Mesodermal cell (in vitro differentiated cells): ENCODE measurements around the gene NOC3L.
A peak's percentile ranks its signal among the peaks of the same experiment; 100 is the strongest.
"Not testable (repeated sequence)": the region's sequence is repeated elsewhere in the genome, so short reads cannot be mapped to it uniquely, and the experiment has no call there.

Experiments used
- H3K27ac ChIP-seq: 2 replicates; pipeline ENCODE4 v1.7.0; 2013; ENCODE audit warnings: mild to moderate bottlenecking, low read depth, low read length, moderate library complexity; ENCODE audit not compliant: severe bottlenecking
- H3K36me3 ChIP-seq: 2 replicates; pipeline ENCODE4 v1.7.1; 2013; ENCODE audit warnings: mild to moderate bottlenecking, low read length, moderate library complexity; ENCODE audit not compliant: control insufficient read depth, insufficient read depth
- H3K4me1 ChIP-seq: one replicate; pipeline ENCODE4 v1.7.1; 2013; ENCODE audit warnings: mild to moderate bottlenecking, low read length; ENCODE audit not compliant: insufficient read depth, control insufficient read depth, poor library complexity, severe bottlenecking
- H3K4me3 ChIP-seq: 2 replicates; pipeline ENCODE4 v1.7.0; 2013; ENCODE audit warnings: low read length, control low read depth, mild to moderate bottlenecking; ENCODE audit not compliant: insufficient read depth, poor library complexity, severe bottlenecking; ENCODE audit errors: extremely low read depth
- H3K9me3 ChIP-seq: 2 replicates; pipeline ENCODE4 v1.7.1; 2013; ENCODE audit warnings: mild to moderate bottlenecking, low read length, moderate library complexity; ENCODE audit not compliant: control insufficient read depth
- WGBS, 2 experiments: methylation state at CpG; one replicate each; pipeline ENCODE4 v1.1.5; 2013; ENCODE audit warnings: missing lambda C conversion rate in 2 of 2; ENCODE audit not compliant: insufficient coverage in 2 of 2; 5-methylcytosine and 5-hydroxymethylcytosine counted together

The NOC3L gene

DNA sequence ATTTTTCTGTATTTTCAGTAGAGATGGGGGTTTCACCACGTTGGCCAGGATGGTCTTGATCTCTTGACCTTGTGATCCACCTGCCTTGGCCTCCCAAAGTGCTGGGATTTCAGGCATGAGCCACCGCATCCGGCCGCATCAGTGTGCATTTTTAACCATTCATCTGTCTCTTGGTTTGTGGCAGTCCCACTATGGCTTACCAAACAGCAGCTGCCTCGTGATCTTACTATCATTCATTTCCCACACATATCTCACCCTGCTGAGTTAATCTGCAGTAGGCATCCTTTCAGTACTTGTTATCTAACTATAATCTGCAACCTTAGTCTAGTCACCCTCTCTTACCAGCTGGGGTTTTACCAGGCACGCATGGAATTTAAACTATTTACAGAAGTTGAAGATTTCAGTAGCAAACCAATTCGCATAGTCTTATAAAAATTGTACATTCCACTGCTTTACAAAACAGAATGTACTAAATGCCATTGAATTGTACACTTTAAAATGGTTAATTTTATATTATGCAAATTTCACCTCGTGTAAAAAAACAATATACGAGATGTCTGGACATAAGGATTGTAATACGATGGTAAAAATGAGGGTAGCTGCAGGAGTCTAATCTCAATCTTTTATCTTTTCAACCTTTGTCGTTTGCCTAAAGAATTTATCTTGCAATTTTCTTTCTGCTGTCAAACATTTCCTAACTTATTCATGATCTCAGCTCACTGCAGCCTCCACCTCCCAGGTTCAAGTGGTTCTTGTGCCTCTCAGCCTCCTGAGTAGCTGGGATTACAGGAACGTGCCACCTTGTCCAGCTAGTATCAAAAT, 35.0 kb upstream of the NOC3L start:
- WGBS, 2 experiments = 65 to 81% methylated on average over 5 to 6 of the region's 12 CpGs

DNA sequence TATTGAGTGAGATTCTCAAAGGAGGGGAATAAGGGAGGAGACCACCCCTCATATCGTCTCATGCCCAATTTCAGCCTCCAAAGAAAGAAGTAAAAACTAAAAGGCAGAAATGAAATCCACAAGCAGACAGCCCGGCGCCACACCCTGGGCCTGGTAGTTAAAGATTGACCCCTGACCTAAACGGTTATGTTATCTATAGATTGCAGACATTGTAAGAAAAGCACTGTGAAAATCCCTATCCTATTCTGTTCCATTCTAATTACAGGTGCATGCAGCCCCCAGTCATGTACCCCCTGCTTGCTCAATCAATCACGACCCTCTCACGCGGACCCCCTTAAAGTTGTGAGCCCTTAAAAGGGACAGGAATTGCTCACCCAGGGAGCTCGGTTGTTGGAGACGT, 29.4 kb upstream of the NOC3L start:
- not testable (repeated sequence) for H3K27ac ChIP-seq, H3K4me3 ChIP-seq, H3K9me3 ChIP-seq, H3K36me3 ChIP-seq, H3K4me1 ChIP-seq
- 86 to 97% methylated on average over 3 to 5 of the region's 9 CpGs for WGBS, 2 experiments

More for the DNA sequence above, 35.0 kb upstream of the NOC3L start:
- no peaks in the 10 kb centered on the region for H3K9me3 ChIP-seq
- H3K27ac ChIP-seq = no peak overlapping the region
- H3K36me3 ChIP-seq = no peaks in the 10 kb centered on the region
- no peak overlapping the region for H3K4me3 ChIP-seq
- no peaks in the 10 kb centered on the region for H3K4me1 ChIP-seq

DNA sequence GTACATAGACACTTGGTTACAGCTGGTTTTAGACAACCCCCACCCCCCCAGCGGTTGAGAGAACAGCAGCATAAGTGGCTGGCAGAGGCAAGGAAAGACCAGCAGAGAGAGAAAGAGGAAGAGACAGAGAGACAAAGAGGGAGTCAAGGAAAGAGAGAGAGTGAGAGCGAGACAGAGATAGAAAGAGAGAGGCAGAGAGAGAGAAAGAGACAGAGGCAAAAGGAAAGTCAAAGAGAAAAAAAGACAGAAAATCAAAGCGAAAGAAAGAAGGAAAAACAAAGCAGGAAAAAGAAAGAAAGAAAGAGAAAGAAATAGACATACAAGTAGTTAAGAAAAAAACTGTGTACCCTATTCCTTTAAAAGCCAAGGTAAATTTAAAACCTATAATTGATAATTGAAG, 23.0 kb upstream of the NOC3L start:
- WGBS, 2 experiments = 88 to 100% methylated on average over 1 of the region's 3 CpGs
- H3K36me3 ChIP-seq, H3K9me3 ChIP-seq, H3K27ac ChIP-seq, H3K4me1 ChIP-seq, H3K4me3 ChIP-seq: not testable (repeated sequence)

DNA sequence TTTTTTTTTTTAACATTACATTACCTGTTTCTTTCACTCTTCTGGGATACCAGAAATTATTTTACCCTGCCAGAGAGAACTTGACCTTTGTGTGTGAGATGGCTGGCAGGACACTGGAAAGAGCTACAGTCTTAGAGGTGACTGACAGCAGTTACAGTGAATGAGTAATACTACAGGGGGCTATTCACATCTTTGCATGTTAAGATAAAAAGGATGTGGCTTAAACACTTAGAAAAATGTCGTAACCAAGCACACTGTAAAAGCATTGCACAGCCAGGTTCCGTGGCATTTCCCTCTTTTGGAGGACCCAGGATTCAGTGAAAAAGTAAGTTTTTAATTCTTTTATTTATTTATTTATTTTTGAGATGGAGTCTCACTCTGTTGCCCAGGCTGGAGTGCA, 20.8 kb upstream of the NOC3L start:
- H3K36me3 ChIP-seq = no peaks in the 10 kb centered on the region
- 87 to 100% methylated on average over 1 to 2 of the region's 2 CpGs for WGBS, 2 experiments
- no peak overlapping the region for H3K27ac ChIP-seq
- H3K9me3 ChIP-seq = no peaks in the 10 kb centered on the region
- no peaks in the 10 kb centered on the region for H3K4me1 ChIP-seq
- H3K4me3 ChIP-seq = no peak overlapping the region

DNA sequence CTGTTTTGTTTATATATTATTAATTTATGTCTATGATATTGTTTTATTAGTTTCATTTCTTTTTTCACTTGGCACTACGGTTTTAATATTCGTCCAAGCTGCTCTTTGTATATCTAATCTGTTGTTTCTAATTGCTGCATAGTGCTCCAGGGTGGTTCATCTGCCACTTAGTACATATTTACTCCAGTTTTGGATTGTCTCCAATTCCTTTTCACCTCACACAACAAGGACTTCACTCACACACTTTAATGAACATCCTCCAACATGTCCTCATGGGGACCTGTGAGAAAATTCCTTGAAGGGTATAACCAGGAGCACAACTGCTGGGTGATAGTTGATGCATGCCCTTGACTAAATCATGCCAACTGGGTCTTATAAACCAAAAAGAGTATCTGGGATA, 14.1 kb upstream of the NOC3L start:
- Histone ChIP-seq H3K9me3 (no peaks in the 10 kb centered on the region), H3K4me3 (no peak overlapping the region), H3K4me1 (no peaks in the 10 kb centered on the region), H3K36me3 (no peaks in the 10 kb centered on the region), H3K27ac (no peak overlapping the region)
- WGBS, 2 experiments = no CpG with 5 or more reads among the region's 2 CpGs

DNA sequence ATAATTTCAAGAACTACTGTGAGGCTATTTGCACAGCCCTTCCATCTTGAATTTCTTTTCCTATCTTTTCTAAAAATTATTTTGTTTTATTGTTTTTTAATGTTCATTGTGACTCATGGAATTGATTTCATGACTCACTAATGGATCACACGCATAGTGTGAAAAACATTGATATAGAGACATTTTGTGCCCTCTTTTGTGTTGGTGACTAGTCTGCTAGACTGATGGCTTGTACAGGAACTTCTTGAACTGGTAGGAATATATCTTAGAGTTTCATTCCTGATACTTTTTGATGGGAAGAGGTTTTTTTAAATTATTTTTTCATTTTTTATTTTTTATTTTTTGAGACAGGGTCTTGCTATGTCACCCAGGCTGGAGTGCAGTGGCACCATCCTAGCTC, 12.6 kb upstream of the NOC3L start:
- no peak overlapping the region for H3K4me3 ChIP-seq
- no peaks in the 10 kb centered on the region for H3K9me3 ChIP-seq
- WGBS, 2 experiments = 80 to 90% methylated on average over 1 of the region's 1 CpG
- no peaks in the 10 kb centered on the region for H3K36me3 ChIP-seq
- H3K4me1 ChIP-seq = no peaks in the 10 kb centered on the region
- no peak overlapping the region for H3K27ac ChIP-seq

DNA sequence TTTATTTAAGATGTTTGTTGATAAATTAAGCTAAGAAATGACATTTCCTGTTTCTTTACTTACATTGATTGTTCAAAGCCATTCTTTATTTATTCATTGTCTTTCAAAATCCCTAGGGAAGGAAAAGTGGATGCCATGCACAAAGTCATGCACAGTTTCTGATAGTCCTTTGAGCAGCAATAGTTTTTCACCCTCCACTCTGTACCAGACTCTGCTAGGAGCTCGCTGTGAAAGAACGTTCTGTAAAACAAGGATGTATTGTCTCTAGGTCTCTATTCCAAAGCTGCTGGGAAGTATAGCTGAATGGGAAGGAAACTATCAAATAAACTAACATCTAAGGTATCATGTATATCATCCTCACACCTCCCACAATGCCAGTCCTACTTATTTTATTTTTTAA, 7.8 kb upstream of the NOC3L start:
- no peaks in the 10 kb centered on the region for H3K4me1 ChIP-seq
- WGBS, 2 experiments = no CpG with 5 or more reads among the region's 2 CpGs
- no peak overlapping the region for H3K27ac ChIP-seq
- H3K9me3 ChIP-seq = no peaks in the 10 kb centered on the region
- H3K4me3 ChIP-seq = no peak overlapping the region
- H3K36me3 ChIP-seq = no peaks in the 10 kb centered on the region

DNA sequence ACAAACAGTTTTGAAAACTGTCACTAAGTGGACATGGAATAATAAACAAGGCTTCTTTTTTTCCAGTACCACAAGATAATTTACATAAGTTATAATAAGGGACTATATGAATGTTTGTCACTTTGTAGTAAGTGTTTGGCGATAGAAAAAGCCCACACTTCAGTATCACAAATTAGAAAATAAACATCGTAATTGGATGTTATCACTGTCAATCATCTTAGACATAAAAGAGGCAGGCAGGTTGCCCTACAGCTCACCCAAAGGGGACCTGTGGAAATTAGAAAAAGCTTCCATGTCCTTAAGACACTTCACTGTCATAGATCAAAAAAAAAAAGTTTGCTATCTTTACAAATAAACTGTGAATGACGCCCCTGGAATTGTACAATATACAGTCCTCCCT, 3.6 kb upstream of the NOC3L start:
- Histone ChIP-seq H3K36me3 (peaks cover 2% of the 10 kb centered on the region), H3K9me3 (no peaks in the 10 kb centered on the region), H3K4me1 (peaks cover 5% of the 10 kb centered on the region), H3K4me3 (no peak overlapping the region), H3K27ac (no peak overlapping the region)
- 80% methylated on average over 1 of the region's 3 CpGs; no CpG with 5 or more reads in 1 of the 2 experiments for WGBS, 2 experiments

DNA sequence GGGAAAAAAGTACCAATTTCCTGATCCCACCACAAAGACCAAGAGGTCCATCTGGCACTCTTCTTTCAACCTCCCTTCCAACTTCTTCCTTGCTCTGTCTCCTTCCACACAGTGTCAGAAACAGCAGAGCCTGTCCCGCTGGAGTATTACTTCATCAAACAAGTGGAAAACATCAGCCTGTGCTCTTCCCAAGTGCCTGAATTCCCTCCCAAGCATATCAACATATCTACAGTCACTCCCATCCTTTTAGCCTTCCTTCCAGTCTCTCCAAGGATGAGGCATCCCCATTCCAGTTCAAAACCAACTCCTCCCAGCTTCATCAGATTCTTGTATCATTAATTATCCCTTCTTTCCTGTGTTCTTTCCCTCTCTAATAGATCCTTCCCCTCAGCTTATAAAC, 1.7 kb upstream of the NOC3L start:
- Histone ChIP-seq H3K36me3 (peaks cover 21% of the 10 kb centered on the region), H3K27ac (no peak overlapping the region), H3K4me1 (peaks cover 8% of the 10 kb centered on the region), H3K4me3 (no peak overlapping the region), H3K9me3 (no peaks in the 10 kb centered on the region)
- 73 to 77% methylated on average over 1 of the region's 1 CpG for WGBS, 2 experiments

DNA sequence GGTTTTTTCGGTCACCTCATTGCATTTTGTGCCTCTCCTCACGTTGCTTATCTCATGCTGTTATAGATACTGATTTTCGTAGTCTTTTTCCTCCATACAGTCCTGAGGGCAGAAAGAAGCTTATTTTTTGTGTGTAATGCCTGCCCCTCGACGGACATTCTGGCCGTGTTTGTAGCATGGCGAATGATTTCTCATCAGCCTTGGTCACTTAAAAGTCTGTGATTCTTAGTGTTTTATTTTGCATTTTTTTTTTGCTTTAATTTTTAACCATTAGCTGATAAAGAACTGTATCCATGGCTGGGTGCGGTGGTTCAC, 469 bp upstream of the NOC3L start:
- Histone ChIP-seq H3K4me3 (peak overlapping the region; percentile 75), H3K4me1 (peaks cover 14% of the 10 kb centered on the region), H3K9me3 (no peaks in the 10 kb centered on the region), H3K36me3 (peaks cover 29% of the 10 kb centered on the region), H3K27ac (no peak overlapping the region)
- 33 to 87% methylated on average over 3 of the region's 8 CpGs for WGBS, 2 experiments

DNA sequence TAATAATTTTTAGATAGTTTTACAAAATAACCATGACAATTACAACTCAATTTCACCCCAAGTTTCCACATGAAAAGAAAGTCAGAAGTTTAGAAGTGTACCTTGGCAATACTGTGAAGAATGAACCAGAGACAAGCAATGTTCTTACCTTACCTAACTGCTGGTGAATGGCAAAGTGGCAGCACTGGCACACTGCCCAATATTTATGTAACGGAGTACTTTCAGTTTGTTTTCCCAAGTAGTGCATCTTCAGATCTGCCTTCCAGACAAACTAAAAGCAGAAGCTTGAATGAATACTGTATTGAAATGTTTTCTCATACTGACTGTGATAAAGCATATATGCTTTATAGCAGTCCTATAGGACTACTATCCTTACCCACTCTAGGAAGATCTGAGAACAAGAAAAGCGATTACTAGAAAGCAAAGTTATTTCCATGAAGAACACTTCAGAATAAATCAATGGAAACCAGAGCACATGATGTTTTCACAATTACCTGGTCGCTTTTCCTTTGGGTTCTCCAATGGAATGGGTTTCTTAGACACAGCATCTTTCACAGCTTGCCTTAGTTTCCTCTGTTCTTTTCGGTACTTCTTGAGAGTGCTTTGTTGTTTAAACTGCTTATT, 1.5 kb downstream of the NOC3L start:
- H3K27ac ChIP-seq = no peak overlapping the region
- H3K4me3 ChIP-seq = peak overlapping the region; percentile 75
- 84 to 100% methylated on average over 2 of the region's 4 CpGs for WGBS, 2 experiments

More for the DNA sequence above, 1.5 kb downstream of the NOC3L start:
- no peaks in the 10 kb centered on the region for H3K9me3 ChIP-seq
- H3K36me3 ChIP-seq = peaks cover 43% of the 10 kb centered on the region
- peaks cover 19% of the 10 kb centered on the region for H3K4me1 ChIP-seq
